Measurements from ENCODE around the gene LDLRAD3.

Gene LDLRAD3

GRCh38 chr11:36008584-36008983 is 64.7 kb downstream of the LDLRAD3 start:
- no peak overlapping the region for H3K9ac ChIP-seq (ENCODE audit: low read depth, low read length)
- H3K27ac ChIP-seq (ENCODE audit: low read length) = no peak overlapping the region
- H3K4me3 ChIP-seq (ENCODE audit: low read depth in 1 of 2, low read length in 2 of 2) = no peak overlapping the region
- DNase-seq = no peak
- H3K36me3 ChIP-seq (ENCODE audit: insufficient read depth, low read length) = no peaks in the 10 kb centered on the region
- H3K27me3 ChIP-seq (ENCODE audit: insufficient read depth, low read length, poor library complexity) = no peaks in the 10 kb centered on the region
- H3K79me2 ChIP-seq (ENCODE audit: insufficient read depth, low read length) = no peaks in the 10 kb centered on the region
- H3K4me2 ChIP-seq (ENCODE audit: insufficient read depth, low read length) = no peak overlapping the region
- no peak overlapping the region for H2AFZ ChIP-seq (ENCODE audit: low read depth, low read length)
- peaks cover 6% of the 10 kb centered on the region for H3K9me3 ChIP-seq (ENCODE audit: insufficient read depth, low read length, severe bottlenecking)
- no peak for ATAC-seq (ENCODE audit: insufficient read depth, low read depth)
- H4K20me1 ChIP-seq (ENCODE audit: insufficient read depth, low read length) = no peaks in the 10 kb centered on the region
- TF ChIP-seq EZH2 (IDR thresholded peaks at IDR 0.05; ENCODE audit: borderline replicate concordance, low read depth, low read length, severe bottlenecking) = no peak
- TF ChIP-seq, protein P1, sequence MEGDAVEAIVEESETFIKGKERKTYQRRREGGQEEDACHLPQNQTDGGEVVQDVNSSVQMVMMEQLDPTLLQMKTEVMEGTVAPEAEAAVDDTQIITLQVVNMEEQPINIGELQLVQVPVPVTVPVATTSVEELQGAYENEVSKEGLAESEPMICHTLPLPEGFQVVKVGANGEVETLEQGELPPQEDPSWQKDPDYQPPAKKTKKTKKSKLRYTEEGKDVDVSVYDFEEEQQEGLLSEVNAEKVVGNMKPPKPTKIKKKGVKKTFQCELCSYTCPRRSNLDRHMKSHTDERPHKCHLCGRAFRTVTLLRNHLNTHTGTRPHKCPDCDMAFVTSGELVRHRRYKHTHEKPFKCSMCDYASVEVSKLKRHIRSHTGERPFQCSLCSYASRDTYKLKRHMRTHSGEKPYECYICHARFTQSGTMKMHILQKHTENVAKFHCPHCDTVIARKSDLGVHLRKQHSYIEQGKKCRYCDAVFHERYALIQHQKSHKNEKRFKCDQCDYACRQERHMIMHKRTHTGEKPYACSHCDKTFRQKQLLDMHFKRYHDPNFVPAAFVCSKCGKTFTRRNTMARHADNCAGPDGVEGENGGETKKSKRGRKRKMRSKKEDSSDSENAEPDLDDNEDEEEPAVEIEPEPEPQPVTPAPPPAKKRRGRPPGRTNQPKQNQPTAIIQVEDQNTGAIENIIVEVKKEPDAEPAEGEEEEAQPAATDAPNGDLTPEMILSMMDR (IDR thresholded peaks at IDR 0.05; ENCODE audit: borderline replicate concordance, extremely low read depth, low read length, poor library complexity, severe bottlenecking) = no peak
- H3K4me1 ChIP-seq (ENCODE audit: insufficient read depth, low read length) = no peaks in the 10 kb centered on the region

DNA sequence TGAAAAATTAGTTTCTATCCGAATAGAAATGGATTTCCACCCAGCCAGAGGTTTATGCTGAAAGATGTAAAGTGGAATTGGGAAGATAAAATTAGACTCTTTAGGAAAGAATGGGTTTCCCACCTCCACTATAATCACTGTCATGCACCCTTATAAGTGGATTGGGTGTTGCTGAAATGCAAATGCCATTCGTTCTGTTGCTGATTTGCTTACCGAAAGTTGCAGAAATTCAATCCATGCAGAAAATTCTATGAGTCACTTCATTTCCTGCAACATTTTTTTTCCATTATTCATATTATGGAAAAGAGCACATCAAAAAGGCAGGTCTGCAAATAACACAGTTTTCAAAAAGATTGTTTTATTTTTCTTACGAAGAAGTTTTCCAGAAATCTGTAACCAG is 65.6 kb downstream of the LDLRAD3 start:
- Histone ChIP-seq H3K27ac (ENCODE audit: low read length) (no peak overlapping the region), H3K4me2 (ENCODE audit: insufficient read depth, low read length) (no peak overlapping the region), H3K4me1 (ENCODE audit: insufficient read depth, low read length) (no peaks in the 10 kb centered on the region), H2AFZ (ENCODE audit: low read depth, low read length) (no peak overlapping the region), H3K36me3 (ENCODE audit: insufficient read depth, low read length) (no peaks in the 10 kb centered on the region), H4K20me1 (ENCODE audit: insufficient read depth, low read length) (no peaks in the 10 kb centered on the region), H3K9ac (ENCODE audit: low read depth, low read length) (no peak overlapping the region), H3K79me2 (ENCODE audit: insufficient read depth, low read length) (no peaks in the 10 kb centered on the region), H3K9me3 (ENCODE audit: insufficient read depth, low read length, severe bottlenecking) (peaks cover 3% of the 10 kb centered on the region), H3K4me3 (ENCODE audit: low read depth in 1 of 2, low read length in 2 of 2) (no peak overlapping the region), H3K27me3 (ENCODE audit: insufficient read depth, low read length, poor library complexity) (no peaks in the 10 kb centered on the region)
- ATAC-seq (ENCODE audit: insufficient read depth, low read depth) (no peak), DNase-seq (no peak)
- TF ChIP-seq EZH2 (IDR thresholded peaks at IDR 0.05; ENCODE audit: borderline replicate concordance, low read depth, low read length, severe bottlenecking) = no peak
- TF ChIP-seq, protein P1 (IDR thresholded peaks at IDR 0.05; ENCODE audit: borderline replicate concordance, extremely low read depth, low read length, poor library complexity, severe bottlenecking) = no peak

DNA sequence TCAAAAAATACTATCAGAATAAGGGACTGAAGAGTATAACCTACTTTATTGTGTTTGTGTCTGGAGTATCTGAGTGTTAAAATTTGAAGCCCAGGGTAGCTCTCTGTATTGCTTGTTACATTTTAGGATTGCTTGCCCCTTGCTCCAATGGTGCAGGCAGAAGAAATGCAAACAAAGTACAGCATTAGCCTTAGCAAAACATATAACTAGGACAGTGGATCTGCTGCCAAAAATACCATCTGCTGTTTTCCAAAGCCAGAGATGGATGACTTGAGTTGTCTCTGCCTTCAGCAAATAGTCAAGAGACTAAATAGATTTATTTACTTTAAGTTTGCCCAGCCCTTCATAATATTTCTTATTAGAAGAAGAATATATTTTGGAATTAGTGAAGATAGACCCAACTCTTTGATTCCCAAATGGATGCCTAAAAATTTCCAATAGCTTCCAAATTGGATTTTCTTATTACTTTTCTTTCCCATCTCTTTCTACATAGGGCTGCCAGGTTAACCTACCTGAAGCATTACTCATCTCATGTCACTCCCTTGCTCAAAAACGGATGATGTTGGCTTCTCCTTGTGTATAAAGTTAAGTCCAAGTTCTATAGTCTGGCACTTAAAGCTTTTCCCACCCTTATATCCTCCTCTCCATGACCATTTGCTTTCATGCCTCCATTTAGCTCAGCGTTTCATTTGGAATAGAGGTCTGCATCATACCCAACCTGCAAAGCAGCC is 66.3 kb downstream of the LDLRAD3 start:
- no peak overlapping the region for H2AFZ ChIP-seq (ENCODE audit: low read depth, low read length)
- no peak overlapping the region for H3K9ac ChIP-seq (ENCODE audit: low read depth, low read length)
- no peaks in the 10 kb centered on the region for H4K20me1 ChIP-seq (ENCODE audit: insufficient read depth, low read length)
- no peaks in the 10 kb centered on the region for H3K27me3 ChIP-seq (ENCODE audit: insufficient read depth, low read length, poor library complexity)
- H3K4me1 ChIP-seq (ENCODE audit: insufficient read depth, low read length) = no peaks in the 10 kb centered on the region
- ATAC-seq (ENCODE audit: insufficient read depth, low read depth) = no peak
- no peak overlapping the region for H3K27ac ChIP-seq (ENCODE audit: low read length)
- no peak for DNase-seq
- no peaks in the 10 kb centered on the region for H3K79me2 ChIP-seq (ENCODE audit: insufficient read depth, low read length)
- no peaks in the 10 kb centered on the region for H3K36me3 ChIP-seq (ENCODE audit: insufficient read depth, low read length)
- no peaks in the 10 kb centered on the region for H3K9me3 ChIP-seq (ENCODE audit: insufficient read depth, low read length, severe bottlenecking)
- no peak overlapping the region for H3K4me2 ChIP-seq (ENCODE audit: insufficient read depth, low read length)
- H3K4me3 ChIP-seq (ENCODE audit: low read depth in 1 of 2, low read length in 2 of 2) = no peak overlapping the region
- TF ChIP-seq, protein P1 (IDR thresholded peaks at IDR 0.05; ENCODE audit: borderline replicate concordance, extremely low read depth, low read length, poor library complexity, severe bottlenecking) = no peak
- no peak for TF ChIP-seq EZH2 (IDR thresholded peaks at IDR 0.05; ENCODE audit: borderline replicate concordance, low read depth, low read length, severe bottlenecking)

Data from DND-41 (cell line).